ENCODE results near the gene CACNB2.

GRCh38 chr10:18254692-18255091, 114.5 kb downstream of the CACNB2 start:
- no peak for TF ChIP-seq CTCF (IDR thresholded peaks at IDR 0.05)
- no peak for TF ChIP-seq EZH2 (IDR thresholded peaks at IDR 0.05)

Data from neural progenitor cell (in vitro differentiated cells).